HCT116 (cell line): ENCODE data around the gene DCAF6. TPM values are rescaled to one million over a fixed set of nuclear protein-coding genes. Genes with fewer than 3 reads are reported as not detected.

ENCODE experiments used
- ATAC-seq: fragments of 200-7000 bp; cut with Tn5 transposase; 2 replicates; pipeline ENCODE4 v1.9.1; 2020; ENCODE audit warnings: mild to moderate bottlenecking, moderate library complexity
- BruUV-seq: library from RNA; stranded (reverse); fragments of 400-500 nt; replicated peaks from 2 replicates; lab custom pipeline; 2021; lab: Mats Ljungman, UMichigan
- CTCF ChIA-PET: fragments of 300-600 bp; sonication (Branson Sonifier 250); formaldehyde crosslinking; loops from one replicate; lab custom pipeline; 2021; ENCODE audit warnings: antibody characterized with exemption; lab: Charles Lee
- POLR2A ChIA-PET: fragments of 300-600, 350-600 bp; sonication (Branson Sonifier 250); formaldehyde crosslinking; loops from one replicate; lab custom pipeline; 2021; ENCODE audit warnings: antibody characterized with exemption; lab: Charles Lee
- RAD21 ChIA-PET, 2 experiments: fragments of 300-600 bp; sonication (Branson Sonifier 250); formaldehyde crosslinking; loops; one replicate each; lab custom pipeline; 2023; ENCODE audit warnings: low total read pairs in 2 of 2; ENCODE audit not compliant: uncharacterized antibody in 2 of 2, unreplicated experiment in 2 of 2, low non-redundant PET in 1 of 2; lab: Charles Lee
- DNase-seq: peaks from one replicate; pipeline ENCODE4 v3.0.0-alpha.2; 2010; ENCODE audit warnings: low read depth, low spot score
- H2AFZ ChIP-seq: fragments of 200-600 bp; shearing (Covaris generic), sonication (generic); 2 replicates; pipeline ENCODE4 v1.6.1; 2017; ENCODE audit warnings: low read depth, mixed run types, mixed read lengths, antibody characterized with exemption, low read length; ENCODE audit not compliant: poor library complexity, severe bottlenecking
- H3K27ac ChIP-seq: 2 replicates; pipeline ENCODE4 v1.5.1; 2012; ENCODE audit warnings: low read depth, low read length
- H3K27me3 ChIP-seq: fragments of 200-600 bp; sonication (generic); 2 replicates; pipeline ENCODE4 v1.6.1; 2016; ENCODE audit warnings: mixed run types, low read length, mixed read lengths; ENCODE audit not compliant: insufficient read depth
- H3K36me3 ChIP-seq, 2 experiments: fragments of 200-500 bp in 1 of 2; fragments of 200-600 bp in 1 of 2; sonication (Bioruptor generic) in 1 of 2; sonication (generic) in 1 of 2; 2 replicates each; pipeline versions ENCODE4 v1.5.1 to v1.6.1; 2014 to 2016; ENCODE audit warnings: low read length in 2 of 2, inconsistent platforms in 1 of 2, mixed read lengths in 1 of 2, mixed run types in 1 of 2; ENCODE audit not compliant: insufficient read depth in 2 of 2, control insufficient read depth in 1 of 2
- H3K4me1 ChIP-seq, 2 experiments: fragments of 200-600 bp in 1 of 2; sonication (generic) in 1 of 2; 2 replicates each; pipeline versions ENCODE4 v1.5.1 to v1.6.1; 2012 to 2017; ENCODE audit warnings: low read length in 2 of 2, inconsistent platforms in 1 of 2, mild to moderate bottlenecking in 1 of 2, mixed read lengths in 1 of 2, mixed run types in 1 of 2, moderate library complexity in 1 of 2; ENCODE audit not compliant: insufficient read depth in 2 of 2, control insufficient read depth in 1 of 2
- H3K4me2 ChIP-seq: fragments of 200-600 bp; sonication (generic); 2 replicates; pipeline ENCODE4 v1.6.1; 2017; ENCODE audit warnings: mixed run types, low read length, mixed read lengths
- H3K4me3 ChIP-seq, 2 experiments: fragments of 200-600 bp in 1 of 2; sonication (generic) in 1 of 2; replicated peaks in 1 of 2; 2 replicates each; pipeline ENCODE4 v1.5.1; 2011 to 2016; ENCODE audit warnings: low read length in 2 of 2, control low read depth in 1 of 2, low read depth in 1 of 2, mild to moderate bottlenecking in 1 of 2, mixed read lengths in 1 of 2, mixed run types in 1 of 2
- H3K79me2 ChIP-seq: fragments of 200-600 bp; sonication (generic); 2 replicates; pipeline ENCODE4 v1.6.1; 2017; ENCODE audit warnings: mild to moderate bottlenecking, mixed run types, low read length, moderate library complexity, mixed read lengths; ENCODE audit not compliant: insufficient read depth
- H3K9ac ChIP-seq: fragments of 200-600 bp; sonication (generic); 2 replicates; pipeline ENCODE4 v1.6.1; 2016; ENCODE audit warnings: low read length, mixed read lengths
- H3K9me2 ChIP-seq: fragments of 200-600 bp; sonication (generic), shearing (Covaris generic); 2 replicates; pipeline ENCODE4 v1.6.1; 2017; ENCODE audit warnings: mixed run types, mild to moderate bottlenecking, moderate library complexity; ENCODE audit not compliant: insufficient read depth
- H3K9me3 ChIP-seq, 2 experiments: fragments of 200-500 bp in 1 of 2; fragments of 200-600 bp in 1 of 2; sonication (Bioruptor generic) in 1 of 2; sonication (generic) in 1 of 2; 2 replicates each; pipeline ENCODE4 v1.6.1; 2014 to 2017; ENCODE audit warnings: low read length in 2 of 2, mixed read lengths in 2 of 2, inconsistent platforms in 1 of 2, low read depth in 1 of 2, mild to moderate bottlenecking in 1 of 2, mixed run types in 1 of 2, moderate library complexity in 1 of 2; ENCODE audit not compliant: control insufficient read depth in 1 of 2, insufficient read depth in 1 of 2
- H4K20me1 ChIP-seq: fragments of 200-600 bp; sonication (generic), shearing (Covaris generic); 2 replicates; pipeline ENCODE4 v1.6.1; 2017; ENCODE audit warnings: mixed run types, mild to moderate bottlenecking, moderate library complexity; ENCODE audit not compliant: insufficient read depth
- ATF3 ChIP-seq: IDR thresholded peaks from 2 replicates; pipeline ENCODE4 v1.6.1; 2012
- CBX3 ChIP-seq: IDR thresholded peaks from 2 replicates; pipeline ENCODE4 v1.6.1; 2012; ENCODE audit warnings: low read depth
- EGR1 ChIP-seq: IDR thresholded peaks from 2 replicates; pipeline ENCODE4 v1.6.1; 2012; ENCODE audit warnings: low read depth
- ELF1 ChIP-seq: IDR thresholded peaks from 2 replicates; pipeline ENCODE4 v1.6.1; 2012; ENCODE audit warnings: low read depth, borderline replicate concordance
- FOSL1 ChIP-seq: IDR thresholded peaks from 2 replicates; pipeline ENCODE4 v1.6.1; 2012; ENCODE audit warnings: low read depth
- MAX ChIP-seq: IDR thresholded peaks from 2 replicates; pipeline ENCODE4 v1.6.1; 2012
- POLR2AphosphoS5 ChIP-seq: IDR thresholded peaks from 2 replicates; pipeline ENCODE4 v1.6.1; 2011; ENCODE audit warnings: mild to moderate bottlenecking, low read depth, low read length, moderate library complexity
- RAD21 ChIP-seq: IDR thresholded peaks from 2 replicates; pipeline ENCODE4 v1.6.1; 2012; ENCODE audit warnings: low read depth, mild to moderate bottlenecking
- REST ChIP-seq: IDR thresholded peaks from 2 replicates; pipeline ENCODE4 v1.6.1; 2012; ENCODE audit warnings: low read depth
- SIN3A ChIP-seq: IDR thresholded peaks from 2 replicates; pipeline ENCODE4 v1.6.1; 2012; ENCODE audit warnings: low read depth
- SP1 ChIP-seq: IDR thresholded peaks from 2 replicates; pipeline ENCODE4 v1.6.1; 2012; ENCODE audit warnings: low read depth
- TCF7L2 ChIP-seq: IDR thresholded peaks from 2 replicates; pipeline ENCODE4 v1.7.0; 2011; ENCODE audit warnings: borderline replicate concordance, inconsistent platforms; ENCODE audit not compliant: insufficient read depth, insufficient read length; ENCODE audit errors: extremely low read depth
- YY1 ChIP-seq: IDR thresholded peaks from 2 replicates; pipeline ENCODE4 v1.6.1; 2011; ENCODE audit warnings: low read length, low read depth, moderate library complexity, mild to moderate bottlenecking; ENCODE audit not compliant: insufficient replicate concordance; ENCODE audit errors: extremely low read depth
- ZBTB33 ChIP-seq: IDR thresholded peaks from 2 replicates; pipeline ENCODE4 v1.6.1; 2011; ENCODE audit warnings: mild to moderate bottlenecking, low read length, moderate library complexity; ENCODE audit not compliant: insufficient replicate concordance; ENCODE audit errors: extremely low read depth
- ZNF274 ChIP-seq: fragments of 200-500 bp; sonication (Bioruptor generic); IDR thresholded peaks from 2 replicates; pipeline ENCODE4 v1.6.1; 2014; ENCODE audit warnings: mild to moderate bottlenecking, low read depth, low read length, inconsistent platforms
- intact Hi-C: fragments of 100-400 bp; cut with micrococcal nuclease; formaldehyde crosslinking; loops from 2 replicates; pipeline ENCODE4 v1.10.0; 2022
- total RNA-seq: library from RNA; stranded (reverse); gene quantifications from one replicate; pipeline ENCODE4 v1.2.1, GENCODE V29; 2021; ENCODE audit not compliant: unreplicated experiment

DCAF6 gene
- total RNA-seq, 1 experiment from 2014 or later: 34.2 TPM

- POLR2A ChIA-PET: no interaction called here
- CTCF ChIA-PET: no interaction called here
- Histone ChIP-seq H3K9me3 (no peaks in the 10 kb centered on the region), H3K4me2 (no peak overlapping the region), H3K4me3 (no peak overlapping the region), H3K4me1 (no peaks in the 10 kb centered on the region), H2AFZ (no peak overlapping the region), H3K27me3 (no peaks in the 10 kb centered on the region), H4K20me1 (no peaks in the 10 kb centered on the region), H3K9me2 (no peaks in the 10 kb centered on the region), H3K36me3 (no peaks in the 10 kb centered on the region), H3K79me2 (no peaks in the 10 kb centered on the region), H3K9ac (no peak overlapping the region), H3K27ac (no peak overlapping the region)
- BruUV-seq: no TSS peak
- no peak for DNase-seq
- no peak for ATAC-seq
- RAD21 ChIA-PET: no interaction called here
- TF ChIP-seq FOSL1 (no peak), CBX3 (no peak), ZNF274 (no peak), POLR2AphosphoS5 (no peak), REST (no peak)
- intact Hi-C loops: no loop called here
Measured at GRCh38 chr1:167905182-167905581, 31.3 kb upstream of the DCAF6 start.

- H4K20me1 ChIP-seq: no peaks in the 10 kb centered on the region
- ChIA-PET POLR2A (no interaction called here), RAD21 (no interaction called here), CTCF (no interaction called here)
- H3K27ac ChIP-seq: no peak overlapping the region
- no peak overlapping the region for H2AFZ ChIP-seq
- no peak overlapping the region for H3K4me3 ChIP-seq
- no peaks in the 10 kb centered on the region for H3K36me3 ChIP-seq
- H3K4me1 ChIP-seq: no peaks in the 10 kb centered on the region
- no peak overlapping the region for H3K9ac ChIP-seq
- no peaks in the 10 kb centered on the region for H3K9me3 ChIP-seq
- no peaks in the 10 kb centered on the region for H3K27me3 ChIP-seq
- ATAC-seq (no peak), DNase-seq (no peak)
- no peaks in the 10 kb centered on the region for H3K79me2 ChIP-seq
- no peak overlapping the region for H3K4me2 ChIP-seq
- intact Hi-C loops: no loop called here
- BruUV-seq: no TSS peak
- H3K9me2 ChIP-seq: no peaks in the 10 kb centered on the region
- no peak for TF ChIP-seq SP1
- TF ChIP-seq FOSL1: no peak
- no peak for TF ChIP-seq ATF3
- no peak for TF ChIP-seq ELF1
- TF ChIP-seq TCF7L2: no peak
- no peak for TF ChIP-seq SIN3A
- no peak for TF ChIP-seq RAD21
- TF ChIP-seq MAX: no peak
- no peak for TF ChIP-seq EGR1
- no peak for TF ChIP-seq YY1
- TF ChIP-seq ZBTB33: no peak
- TF ChIP-seq POLR2AphosphoS5: no peak
Measured at GRCh38 chr1:167905671-167906070, 30.8 kb upstream of the DCAF6 start.
